BE2C (cell line): Measurements from ENCODE around the gene ADD3.
A peak's percentile ranks its signal among the peaks of the same experiment; 100 is the strongest.

Experiments
- DNase-seq: peaks from one replicate; pipeline ENCODE4 v3.0.0-alpha.2; 2020
- H3K27me3 ChIP-seq: fragments of 250-450 bp; sonication (Bioruptor Pico); 2 replicates; pipeline ENCODE4 v1.5.1; 2020; ENCODE audit warnings: mild to moderate bottlenecking
- H3K36me3 ChIP-seq: fragments of 250-450 bp; sonication (Bioruptor Pico); 2 replicates; pipeline ENCODE4 v1.5.1; 2020; ENCODE audit warnings: mild to moderate bottlenecking
- H3K4me1 ChIP-seq: fragments of 250-450 bp; sonication (Bioruptor Pico); 2 replicates; pipeline ENCODE4 v1.5.1; 2020
- H3K4me3 ChIP-seq: 2 replicates; pipeline ENCODE4 v1.5.1; 2011; ENCODE audit warnings: low read depth, low read length
- H3K9me3 ChIP-seq: fragments of 250-450 bp; sonication (Bioruptor Pico); 2 replicates; pipeline ENCODE4 v1.5.1; 2020
- TF ChIP-seq, protein P1 (sequence below): IDR thresholded peaks from 2 replicates; pipeline ENCODE4 v1.5.1; 2012; ENCODE audit warnings: mild to moderate bottlenecking, low read depth, low read length

The ADD3 gene

DNA sequence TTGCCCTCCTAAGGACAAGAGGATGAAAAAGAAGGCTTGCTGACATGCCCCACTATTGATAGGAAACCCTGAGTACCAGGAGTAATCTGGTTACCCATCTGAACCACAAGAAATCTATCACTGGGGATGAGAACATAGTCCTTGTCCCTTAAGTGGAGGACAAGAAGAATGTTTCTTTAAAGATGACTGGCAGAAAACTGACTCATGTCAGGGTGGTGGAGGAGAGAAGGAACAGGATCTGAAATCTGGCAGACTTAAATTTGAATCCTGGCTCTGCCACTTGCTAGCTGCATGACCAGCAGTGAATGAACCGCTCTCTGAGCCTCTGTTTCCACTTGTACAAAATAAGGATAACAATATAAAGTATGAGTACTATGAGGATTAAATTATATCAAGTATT, 45.5 kb upstream of the ADD3 start:
- H3K9me3 ChIP-seq = no peaks in the 10 kb centered on the region
- TF ChIP-seq, protein P1, sequence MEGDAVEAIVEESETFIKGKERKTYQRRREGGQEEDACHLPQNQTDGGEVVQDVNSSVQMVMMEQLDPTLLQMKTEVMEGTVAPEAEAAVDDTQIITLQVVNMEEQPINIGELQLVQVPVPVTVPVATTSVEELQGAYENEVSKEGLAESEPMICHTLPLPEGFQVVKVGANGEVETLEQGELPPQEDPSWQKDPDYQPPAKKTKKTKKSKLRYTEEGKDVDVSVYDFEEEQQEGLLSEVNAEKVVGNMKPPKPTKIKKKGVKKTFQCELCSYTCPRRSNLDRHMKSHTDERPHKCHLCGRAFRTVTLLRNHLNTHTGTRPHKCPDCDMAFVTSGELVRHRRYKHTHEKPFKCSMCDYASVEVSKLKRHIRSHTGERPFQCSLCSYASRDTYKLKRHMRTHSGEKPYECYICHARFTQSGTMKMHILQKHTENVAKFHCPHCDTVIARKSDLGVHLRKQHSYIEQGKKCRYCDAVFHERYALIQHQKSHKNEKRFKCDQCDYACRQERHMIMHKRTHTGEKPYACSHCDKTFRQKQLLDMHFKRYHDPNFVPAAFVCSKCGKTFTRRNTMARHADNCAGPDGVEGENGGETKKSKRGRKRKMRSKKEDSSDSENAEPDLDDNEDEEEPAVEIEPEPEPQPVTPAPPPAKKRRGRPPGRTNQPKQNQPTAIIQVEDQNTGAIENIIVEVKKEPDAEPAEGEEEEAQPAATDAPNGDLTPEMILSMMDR = no peak
- DNase-seq = no peak
- H3K4me3 ChIP-seq = no peak overlapping the region
- H3K4me1 ChIP-seq = peaks cover 26% of the 10 kb centered on the region
- H3K36me3 ChIP-seq = no peaks in the 10 kb centered on the region
- H3K27me3 ChIP-seq = no peaks in the 10 kb centered on the region

DNA sequence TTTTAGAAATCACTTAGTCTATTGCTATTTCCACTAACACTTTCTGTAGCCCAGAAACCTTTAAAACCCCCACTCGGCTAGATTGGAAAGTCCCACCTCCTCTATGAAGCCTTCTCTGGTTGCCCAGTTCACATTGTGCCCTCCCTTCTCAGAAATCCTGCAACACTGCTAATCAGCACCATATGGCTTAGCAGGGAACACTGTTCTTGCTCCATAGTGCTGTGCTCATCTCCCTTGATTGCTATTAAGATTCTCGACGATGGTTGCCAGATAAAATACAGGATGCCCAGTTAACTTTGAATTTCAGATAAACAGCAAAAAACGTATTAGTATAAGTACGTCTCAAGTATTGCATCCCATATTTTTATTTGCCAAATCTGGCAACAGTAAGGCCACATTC, 44.3 kb upstream of the ADD3 start:
- H3K27me3 ChIP-seq = no peaks in the 10 kb centered on the region
- DNase-seq = no peak
- H3K4me1 ChIP-seq = peaks cover 33% of the 10 kb centered on the region
- no peak overlapping the region for H3K4me3 ChIP-seq
- no peaks in the 10 kb centered on the region for H3K36me3 ChIP-seq
- TF ChIP-seq, protein P1 = no peak
- no peaks in the 10 kb centered on the region for H3K9me3 ChIP-seq

DNA sequence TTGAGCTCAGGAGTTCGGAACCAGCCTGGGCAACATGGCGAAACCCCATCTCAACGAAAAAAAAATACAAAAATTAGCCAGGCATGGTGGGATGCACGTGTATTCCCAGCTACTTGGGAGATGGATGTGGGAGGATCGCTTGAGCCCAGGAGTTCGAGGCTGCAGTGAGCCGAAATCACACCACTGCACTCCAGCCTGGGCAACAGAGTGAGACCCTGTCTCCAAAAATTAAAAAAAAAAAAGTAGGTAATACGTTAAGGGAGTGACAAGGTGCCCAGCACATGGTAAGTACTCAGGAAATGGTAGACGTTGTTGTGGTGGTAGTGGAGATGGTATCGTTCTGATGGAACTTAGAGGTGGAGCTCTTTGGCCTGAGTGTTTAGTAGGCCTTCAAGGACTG, 43.5 kb upstream of the ADD3 start:
- no peaks in the 10 kb centered on the region for H3K36me3 ChIP-seq
- H3K4me3 ChIP-seq = no peak overlapping the region
- no peaks in the 10 kb centered on the region for H3K9me3 ChIP-seq
- H3K27me3 ChIP-seq = no peaks in the 10 kb centered on the region
- no peak for DNase-seq
- peaks cover 33% of the 10 kb centered on the region for H3K4me1 ChIP-seq
- TF ChIP-seq, protein P1 = no peak

DNA sequence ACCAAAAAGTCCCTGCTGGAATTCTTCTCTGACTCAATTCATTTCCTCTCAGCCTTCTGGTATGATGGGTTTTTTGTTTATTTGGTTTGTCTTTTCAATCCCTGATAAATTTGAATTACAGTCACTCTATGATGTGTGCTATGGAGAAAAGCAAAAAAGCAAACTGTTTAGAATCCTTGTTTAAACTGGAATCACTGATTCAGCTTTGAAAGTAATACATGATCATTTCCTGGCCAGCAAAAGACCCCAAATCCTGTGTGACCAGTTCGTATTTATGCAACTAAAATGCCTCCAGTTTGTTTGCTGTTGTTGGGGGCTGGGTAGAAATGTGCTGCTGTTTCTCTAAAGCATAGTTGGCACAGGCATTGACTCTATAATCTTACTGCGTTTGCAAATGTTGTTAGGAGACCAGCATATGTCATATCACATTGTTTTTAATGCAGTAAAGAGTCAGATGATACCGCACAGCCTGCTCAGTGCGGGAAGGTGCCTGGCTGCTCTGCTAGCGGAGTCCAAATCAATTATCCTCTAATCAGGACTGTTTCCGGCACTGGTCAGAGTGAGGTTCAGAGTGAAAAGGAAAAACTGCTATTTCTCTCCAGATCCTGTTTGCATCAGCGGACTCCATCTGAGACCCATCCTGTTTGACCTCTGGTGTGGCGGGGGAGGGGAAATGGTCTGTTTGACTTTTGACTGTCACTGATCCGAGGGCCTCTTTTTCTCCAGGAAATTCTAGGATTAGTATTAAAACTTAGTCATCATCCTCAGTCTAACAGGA, 40.6 kb upstream of the ADD3 start:
- DNase-seq = peak; percentile 80
- Histone ChIP-seq H3K27me3 (no peaks in the 10 kb centered on the region), H3K9me3 (no peaks in the 10 kb centered on the region), H3K4me1 (peaks cover 46% of the 10 kb centered on the region), H3K4me3 (peak overlapping the region; percentile 24), H3K36me3 (no peaks in the 10 kb centered on the region)
- TF ChIP-seq, protein P1 = no peak

DNA sequence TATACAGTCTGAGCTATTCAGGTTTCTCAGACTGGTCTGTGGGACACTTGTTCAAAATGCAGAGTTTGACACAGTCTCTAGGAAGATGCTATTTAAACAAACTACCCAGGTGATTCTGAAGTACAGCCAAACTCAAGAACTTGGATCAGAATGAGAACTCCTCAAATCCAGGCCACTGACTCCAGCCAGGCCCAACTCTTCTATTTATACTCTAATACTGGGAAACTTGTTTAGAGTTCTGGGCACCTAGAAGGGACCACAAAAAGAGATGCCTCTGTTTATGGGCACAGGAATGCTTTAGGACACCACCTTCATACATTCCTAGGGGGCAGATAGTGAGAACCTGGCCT, 40.1 kb upstream of the ADD3 start:
- H3K27me3 ChIP-seq = no peaks in the 10 kb centered on the region
- DNase-seq = no peak
- H3K9me3 ChIP-seq = no peaks in the 10 kb centered on the region
- H3K36me3 ChIP-seq = no peaks in the 10 kb centered on the region
- H3K4me1 ChIP-seq = peaks cover 51% of the 10 kb centered on the region
- no peak overlapping the region for H3K4me3 ChIP-seq
- TF ChIP-seq, protein P1 = no peak

DNA sequence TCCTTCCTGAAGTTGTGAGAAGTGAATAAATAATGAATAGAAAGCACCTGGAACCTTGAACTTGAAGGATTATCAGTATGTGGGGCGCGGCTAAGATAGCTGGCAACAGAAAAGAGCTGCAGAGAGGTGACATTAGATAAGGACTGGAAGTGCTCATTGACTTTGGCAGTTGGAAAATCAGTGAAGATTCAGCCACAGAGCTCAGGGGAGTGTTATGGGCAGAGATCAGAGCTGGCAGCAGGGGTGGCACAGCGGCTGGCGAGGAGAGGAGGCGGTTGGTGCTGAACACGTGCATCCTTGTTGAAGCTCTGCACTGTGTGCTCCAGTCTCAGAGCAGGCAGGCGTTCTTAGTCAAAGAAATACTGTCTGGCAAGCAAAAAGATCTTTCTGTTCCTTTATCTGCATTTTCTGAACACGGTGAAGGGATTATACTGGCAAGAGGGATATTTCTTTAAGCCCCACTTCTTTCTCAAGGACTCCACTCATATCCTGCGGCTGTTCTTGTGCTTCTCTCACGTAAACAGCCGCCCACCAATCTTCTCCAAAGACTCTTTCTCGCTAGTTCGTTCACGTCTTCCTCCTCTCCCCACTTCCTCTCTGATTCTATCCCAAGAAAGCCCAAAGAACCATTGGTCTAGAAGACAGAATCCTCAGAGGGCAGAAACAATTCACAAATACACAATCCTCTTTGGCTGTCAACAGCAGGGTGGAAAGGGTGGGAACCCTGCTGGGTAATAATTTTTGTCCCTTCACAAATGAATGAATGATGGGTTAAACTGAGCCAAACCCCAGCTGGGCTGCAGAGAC, 38.6 kb upstream of the ADD3 start:
- Histone ChIP-seq H3K27me3 (no peaks in the 10 kb centered on the region), H3K4me3 (no peak overlapping the region), H3K4me1 (peaks cover 55% of the 10 kb centered on the region), H3K36me3 (no peaks in the 10 kb centered on the region), H3K9me3 (no peaks in the 10 kb centered on the region)
- TF ChIP-seq, protein P1 = no peak
- DNase-seq = no peak
